GM03348 (cell line): Measurements from ENCODE around the gene STK17B.
"Not testable (repeated sequence)": the region's sequence is repeated elsewhere in the genome, so short reads cannot be mapped to it uniquely, and the experiment has no call there.

ENCODE experiments used
- DNase-seq: peaks from one replicate; pipeline ENCODE4 v3.0.0; 2012; ENCODE audit warnings: low spot score

Gene STK17B

DNA sequence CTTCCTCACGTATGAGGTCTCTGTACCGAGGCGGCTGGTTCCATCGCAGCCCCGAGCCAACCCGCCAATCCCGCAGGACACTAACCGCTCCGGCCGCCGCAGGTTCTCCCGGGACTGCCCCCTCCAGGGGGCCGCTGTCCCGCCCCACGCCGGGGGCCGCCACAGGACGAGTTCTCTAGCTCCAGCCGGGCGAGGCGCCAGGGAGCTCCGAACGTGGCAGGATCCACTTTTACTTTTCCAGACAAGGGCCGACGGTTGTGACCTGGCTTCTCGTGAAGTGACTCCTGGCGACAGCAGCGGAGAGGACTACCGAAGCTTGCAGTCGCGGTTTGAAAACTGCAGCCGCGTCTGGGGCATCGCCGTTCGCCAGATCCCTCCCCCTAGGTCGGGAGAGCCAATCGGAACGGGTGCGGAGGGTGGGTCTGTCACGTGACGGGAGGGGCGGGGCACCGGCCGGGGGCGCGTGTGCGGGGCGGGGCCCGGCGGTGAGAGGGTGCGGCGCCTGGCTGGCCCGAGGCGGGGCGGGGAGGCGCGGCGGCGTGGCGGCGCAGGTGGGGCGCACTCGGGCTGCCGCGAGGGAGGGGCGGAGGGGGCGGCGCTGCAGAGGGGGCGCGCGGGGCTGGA is at the start of gene STK17B:
Gene STK17B, minus strand, starts transcription at position 331 of the 624 bp plus-strand sequence. CDS start 8,195 bp downstream, outside the sequence.
- peak; percentile 99 for DNase-seq

DNA sequence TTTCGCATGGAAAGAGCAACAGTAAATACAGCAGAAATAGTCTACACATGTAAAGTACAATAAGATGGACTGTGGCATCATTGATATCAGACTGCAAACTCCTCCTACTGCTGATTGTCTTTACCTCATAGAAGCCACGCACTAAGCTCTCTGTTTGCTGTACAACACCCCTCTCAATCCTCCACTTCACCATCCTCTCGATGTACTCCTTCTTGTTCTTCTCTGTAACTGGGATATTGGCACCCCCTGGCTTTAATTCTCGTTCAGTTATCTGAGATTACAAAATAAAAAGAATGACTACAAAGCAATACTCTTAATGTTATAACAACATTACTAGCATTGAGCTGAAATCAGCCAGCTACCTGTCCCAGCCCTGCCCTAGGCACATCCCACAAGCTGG is 49.3 kb upstream of the STK17B start:
- DNase-seq: no peak

DNA sequence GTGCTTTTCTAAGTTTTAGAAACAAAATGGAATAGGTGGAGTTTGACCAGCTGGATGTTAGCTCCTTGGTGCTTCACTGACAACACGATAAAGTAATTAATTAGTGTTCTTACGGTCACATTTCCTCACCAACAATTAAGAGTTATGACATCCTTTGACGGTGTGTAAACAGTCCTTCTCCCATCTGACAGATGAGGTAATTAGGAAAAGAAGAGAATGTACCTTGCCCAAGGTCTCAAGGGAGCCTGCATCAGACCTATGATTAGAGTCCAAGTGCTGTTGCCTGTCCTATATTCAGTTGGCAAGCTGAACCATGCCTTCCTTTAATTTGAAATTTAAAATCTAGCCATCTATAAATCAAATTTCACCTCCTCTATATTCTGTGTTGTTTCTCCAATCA is 48.3 kb upstream of the STK17B start:
- DNase-seq: no peak

DNA sequence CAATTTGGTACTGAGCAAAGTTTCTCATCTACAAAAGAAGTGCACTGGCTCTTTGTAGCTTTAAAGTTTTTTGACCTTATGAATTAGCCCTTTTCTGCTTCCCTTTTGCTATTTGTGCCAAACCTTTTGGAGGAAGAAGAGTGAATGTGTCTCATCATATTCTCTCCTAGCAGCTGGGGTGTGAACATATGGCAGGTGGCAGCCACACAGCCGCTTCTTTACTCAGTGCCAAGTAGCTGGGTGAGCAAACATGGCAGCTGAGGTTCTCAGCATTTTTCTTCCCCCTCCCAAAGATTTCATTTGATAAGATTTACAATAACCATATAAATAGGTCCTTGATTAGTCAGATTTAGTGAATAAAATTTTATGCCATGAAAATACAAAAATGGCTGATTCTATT is 46.7 kb upstream of the STK17B start:
- no peak for DNase-seq

DNA sequence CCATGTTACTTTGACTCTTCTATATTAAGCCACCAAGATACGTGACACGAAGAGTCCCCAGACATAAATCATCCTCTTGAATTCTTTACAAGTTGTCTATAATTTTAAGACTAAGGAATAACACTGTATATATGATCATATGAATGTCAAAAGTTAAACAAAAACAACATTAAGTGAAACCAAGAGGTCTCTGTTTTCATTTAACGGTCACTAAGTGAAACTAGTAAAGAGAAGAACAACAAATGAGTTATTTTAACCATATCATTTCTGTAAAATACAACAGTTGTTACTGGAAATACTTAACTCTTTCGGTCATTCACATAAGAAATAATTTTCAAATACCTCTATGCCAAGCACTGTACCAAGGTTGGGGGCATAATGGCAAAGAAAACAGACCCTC is 45.7 kb upstream of the STK17B start:
- no peak for DNase-seq

DNA sequence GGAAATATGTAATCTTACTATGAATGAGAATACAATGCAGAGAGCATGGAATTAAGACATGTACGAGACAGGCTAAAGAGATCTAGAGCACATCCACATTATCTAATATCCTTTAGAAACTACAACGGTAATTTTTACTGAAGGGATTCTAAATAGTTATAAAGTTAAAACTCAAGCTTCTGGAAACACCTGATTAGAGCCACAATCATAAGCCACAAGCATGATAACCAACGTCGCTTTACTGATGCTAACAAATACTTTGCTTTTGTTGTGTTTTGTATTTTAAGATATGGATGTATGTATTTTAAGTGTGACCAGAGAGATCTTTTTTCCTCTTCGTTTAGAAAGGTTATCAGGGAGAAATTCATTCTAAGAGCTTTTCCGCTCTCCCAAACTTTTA is 44.0 kb upstream of the STK17B start:
- no peak for DNase-seq

DNA sequence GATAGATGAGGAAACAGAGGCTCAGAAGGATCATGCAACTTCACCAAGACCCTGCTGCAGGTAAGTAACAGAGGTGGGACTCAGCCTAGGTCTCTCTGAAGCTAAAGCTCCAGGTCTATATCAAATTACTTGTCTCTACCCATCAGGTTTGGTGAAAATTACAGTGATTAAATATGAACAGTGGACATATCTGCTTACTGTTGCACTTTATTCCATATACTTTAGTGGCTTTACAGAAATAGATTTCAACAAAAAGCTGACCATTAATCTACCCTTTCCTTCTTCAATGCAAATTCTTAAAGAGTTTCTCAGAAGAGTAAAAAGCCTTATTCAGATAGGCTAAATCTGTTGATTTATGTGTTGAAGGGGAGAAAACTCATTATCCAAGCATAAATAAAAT is 42.8 kb upstream of the STK17B start:
- no peak for DNase-seq

DNA sequence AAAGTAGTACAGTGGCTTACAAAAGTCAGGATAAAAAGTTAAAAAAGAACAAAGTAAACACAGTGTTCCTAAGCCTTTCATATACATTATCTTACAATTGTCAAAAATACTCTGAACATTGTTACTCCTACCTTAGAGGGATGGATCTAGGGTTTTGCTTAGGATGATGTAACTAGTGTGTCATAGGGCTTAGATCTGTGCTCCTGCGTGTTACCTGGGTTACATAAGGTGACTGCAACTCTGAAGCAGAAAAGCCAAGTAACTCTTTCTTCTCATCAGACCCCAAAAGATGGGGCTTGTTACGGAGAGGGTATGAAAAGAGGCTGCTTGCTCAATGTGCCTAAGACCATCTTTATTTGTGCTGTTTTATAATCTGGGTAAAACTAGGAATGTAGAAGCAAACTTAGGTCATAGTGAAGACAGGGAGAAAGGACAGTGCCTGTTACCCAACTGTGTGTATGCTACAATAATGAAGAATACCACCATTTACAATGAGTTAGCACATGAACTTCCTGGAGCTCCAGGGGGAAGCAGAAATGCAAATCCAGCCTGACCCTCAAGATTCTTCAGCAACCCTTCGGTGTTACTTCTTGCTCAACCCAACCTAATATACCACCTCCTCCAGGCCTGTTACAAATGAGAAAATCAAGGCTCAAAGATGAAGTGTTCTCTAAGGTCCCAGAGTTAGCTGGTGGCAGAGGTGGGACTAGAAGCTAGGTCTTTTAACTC is 42.0 kb upstream of the STK17B start:
- DNase-seq: no peak

DNA sequence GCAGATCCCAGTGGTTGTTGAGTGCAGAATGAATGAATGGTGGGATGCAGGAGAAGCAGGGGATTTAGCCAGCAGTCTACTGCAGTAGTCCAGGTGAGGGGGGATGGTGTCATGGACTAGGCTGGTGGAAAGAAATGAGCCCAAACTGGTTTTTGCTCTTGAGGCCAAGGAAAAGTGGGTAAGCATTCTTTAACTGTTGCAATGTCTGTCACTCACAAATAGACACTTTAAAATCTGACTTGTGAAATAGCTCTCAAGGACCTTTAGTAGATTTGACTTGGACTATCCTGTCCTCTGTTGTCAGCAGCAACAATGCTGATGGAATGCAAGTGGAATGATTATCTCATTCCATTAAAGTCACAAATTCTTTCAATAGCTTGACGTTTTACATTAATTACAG is 37.5 kb upstream of the STK17B start:
- peak; percentile 40 for DNase-seq

DNA sequence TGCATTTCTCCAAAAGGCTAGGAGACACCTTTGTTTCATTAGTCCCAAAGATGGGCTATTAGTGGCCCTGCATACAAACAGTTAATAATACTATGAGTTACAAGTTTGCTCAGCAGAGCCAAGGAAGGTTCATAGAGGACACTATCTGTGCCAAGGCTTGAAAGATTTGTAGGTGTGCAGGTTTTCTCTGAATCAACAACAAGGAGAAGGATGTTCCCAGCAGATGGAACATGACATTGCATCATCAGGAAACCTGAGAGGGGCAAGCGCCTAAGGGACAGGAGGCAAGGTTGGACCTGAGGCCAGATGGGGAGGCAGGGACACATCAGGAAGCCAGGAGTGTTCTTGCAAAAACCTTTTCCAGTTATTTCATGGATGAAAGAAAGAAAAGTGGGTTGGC is 35.4 kb upstream of the STK17B start:
- no peak for DNase-seq

DNA sequence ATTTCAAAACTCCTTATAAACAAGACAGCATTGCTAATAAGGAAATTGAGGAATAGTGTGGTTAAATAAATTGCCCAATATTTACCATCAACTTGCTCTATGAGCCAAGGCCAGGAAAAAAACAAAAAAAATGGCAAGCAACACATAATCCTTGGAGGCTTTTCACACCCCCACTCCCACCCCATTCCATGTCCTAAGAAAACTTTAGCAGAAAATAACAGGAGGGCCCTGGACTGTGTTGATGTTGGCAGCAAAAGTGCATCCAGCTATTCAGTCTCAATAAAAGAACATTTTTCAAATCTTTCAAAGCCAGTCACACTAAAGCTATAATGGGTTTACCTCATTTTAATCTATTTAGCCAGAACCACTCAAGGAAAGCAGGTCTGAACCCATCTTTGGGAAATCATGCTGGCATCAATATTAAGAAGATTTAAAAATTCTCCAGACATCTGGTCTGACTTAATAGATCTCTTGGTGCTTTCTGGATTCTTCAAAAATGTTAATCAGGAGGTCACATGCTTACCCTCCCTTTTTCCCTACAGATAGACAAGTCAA is 34.6 kb upstream of the STK17B start:
- peak; percentile 56 for DNase-seq

DNA sequence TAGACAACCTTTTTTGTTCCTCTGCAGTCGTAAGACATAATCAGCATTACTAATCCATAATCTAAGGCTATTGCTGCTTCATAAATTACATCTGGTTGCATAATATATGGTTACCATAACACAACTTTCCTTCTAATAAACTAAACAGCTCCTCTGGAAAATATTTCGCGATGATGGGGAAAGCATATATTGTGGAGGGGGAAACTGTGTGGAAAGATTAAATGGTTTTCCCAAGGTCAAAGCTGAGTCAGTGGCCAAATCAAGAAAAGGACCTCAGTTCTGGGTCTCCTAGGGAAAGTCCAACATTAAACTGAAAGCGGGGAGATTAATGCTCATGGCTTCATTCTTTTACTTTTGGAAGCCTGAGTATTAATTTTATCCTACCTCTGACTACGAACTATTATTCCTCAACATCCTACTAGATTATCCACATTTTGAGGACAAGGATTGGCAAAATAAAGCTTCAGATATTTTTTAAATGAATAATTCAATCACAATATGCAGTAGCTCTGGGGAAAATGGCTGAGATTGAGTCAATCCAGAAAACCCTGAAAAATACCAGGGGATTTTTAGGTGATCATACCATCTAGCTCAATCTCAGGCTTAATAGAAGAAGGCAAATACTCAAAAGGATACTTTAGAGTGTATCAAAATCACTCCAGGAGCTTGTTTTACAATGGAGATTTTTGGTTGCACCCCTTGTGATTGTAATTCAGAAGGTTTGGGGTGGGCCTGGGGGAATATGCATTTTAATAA is 33.8 kb upstream of the STK17B start:
- no peak for DNase-seq

DNA sequence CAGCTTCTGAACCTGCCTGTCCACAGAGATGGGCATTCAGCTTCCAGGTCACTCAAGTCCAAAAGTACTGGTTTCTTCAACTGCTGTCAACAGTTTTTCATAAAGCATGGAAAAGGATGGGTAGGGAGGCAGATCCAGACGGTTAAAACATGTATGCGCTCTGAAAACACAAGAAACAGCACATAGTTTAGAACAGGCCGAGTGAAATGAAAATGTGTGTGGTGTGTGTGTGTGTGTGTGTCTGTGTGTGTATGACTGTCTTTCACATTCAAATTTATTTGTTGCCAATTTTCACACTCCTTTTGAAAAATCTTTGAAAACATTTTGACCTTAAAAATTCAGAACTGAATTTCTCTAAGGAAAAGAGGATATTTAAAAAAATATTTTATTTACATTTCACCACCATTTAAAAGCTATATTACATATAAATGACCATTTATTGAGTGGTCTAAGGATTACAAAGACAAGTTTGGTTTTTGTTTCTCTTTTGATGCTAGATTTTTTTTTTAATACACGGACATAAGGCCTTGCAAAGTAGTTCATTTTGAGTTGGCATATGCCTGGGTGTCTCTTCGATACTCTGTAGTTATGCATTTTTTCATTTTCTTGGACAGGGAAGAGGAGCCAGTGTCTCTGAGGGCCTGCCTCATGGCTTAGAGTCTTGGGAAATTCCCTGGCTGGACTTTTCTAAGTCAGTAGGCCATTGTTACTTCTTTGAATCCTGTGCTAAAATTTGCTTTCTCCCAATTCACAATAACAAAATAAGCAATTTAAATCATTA is 30.0 kb upstream of the STK17B start:
- DNase-seq: no peak

DNA sequence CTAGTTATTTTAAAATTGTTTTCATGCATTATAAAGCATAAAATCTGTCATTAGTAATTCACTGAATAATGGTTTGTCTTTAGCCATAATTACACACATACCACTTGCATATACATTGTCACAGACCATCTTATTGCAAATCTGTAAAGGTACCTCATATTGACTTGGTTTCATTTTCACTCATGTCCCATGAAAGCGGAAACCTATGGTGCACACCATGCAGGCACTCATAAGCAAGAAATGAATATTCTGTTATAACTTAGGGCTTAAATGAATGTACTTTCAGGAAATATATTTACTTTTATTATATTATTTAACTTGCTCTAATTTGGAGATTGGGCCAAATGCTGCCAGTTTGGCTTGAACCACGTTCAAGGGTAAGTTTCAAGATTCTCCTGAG is 29.2 kb upstream of the STK17B start:
- no peak for DNase-seq

DNA sequence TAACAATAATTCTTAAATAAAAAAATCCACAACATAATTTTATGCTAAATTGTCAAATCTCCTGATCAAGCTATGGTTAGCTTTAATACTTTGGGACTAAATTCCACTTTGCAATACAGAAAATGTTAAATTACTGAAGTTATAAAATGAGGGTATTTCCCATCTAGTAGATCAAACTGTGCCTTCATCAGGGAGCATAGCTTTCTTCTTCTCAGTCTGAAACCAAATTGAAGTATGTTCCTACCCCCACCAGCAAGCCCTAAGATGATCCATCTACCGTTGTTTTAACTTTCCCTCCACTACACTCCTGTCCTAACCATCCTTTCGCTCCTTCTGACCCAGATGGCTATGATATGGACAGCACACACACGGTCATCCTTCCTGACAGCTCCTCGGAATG is 24.4 kb upstream of the STK17B start:
- DNase-seq: no peak

DNA sequence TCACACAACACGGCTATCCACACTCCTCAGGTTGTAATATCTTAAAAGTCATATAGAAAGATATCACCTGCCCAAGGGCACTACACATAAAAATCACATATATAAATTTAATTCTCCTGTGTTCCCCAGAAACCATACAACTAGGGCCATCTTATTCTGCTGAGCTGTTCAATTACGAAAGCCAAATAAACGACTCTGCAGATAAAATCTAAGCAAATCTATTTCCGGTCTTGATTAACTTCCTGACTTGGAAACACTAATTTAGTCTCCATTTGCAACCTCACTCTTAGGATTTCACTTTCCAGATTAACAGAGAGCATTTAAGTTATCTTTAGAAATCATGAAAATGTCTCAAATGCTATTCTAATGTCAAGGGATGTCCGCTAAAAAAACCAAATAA is 23.9 kb upstream of the STK17B start:
- DNase-seq: no peak

DNA sequence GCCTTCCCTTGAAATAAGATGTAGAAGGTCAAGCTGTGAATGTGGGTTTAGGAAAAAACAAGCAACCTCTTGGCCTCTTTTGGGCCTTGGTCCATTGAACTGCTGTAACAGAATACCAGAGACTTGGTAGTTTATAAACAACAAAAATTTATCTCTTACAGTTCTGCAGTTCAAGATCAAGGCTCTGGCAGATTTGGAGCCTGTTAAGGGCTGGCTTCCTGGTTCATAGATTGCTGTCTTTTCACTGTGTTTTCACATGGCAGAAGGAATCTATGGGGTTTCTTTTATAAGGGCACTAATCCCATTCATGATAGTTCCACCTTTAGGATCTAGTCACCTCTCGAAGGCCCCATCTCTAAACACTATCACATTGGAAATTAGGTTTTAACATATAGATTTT is 20.2 kb upstream of the STK17B start:
- no peak for DNase-seq

DNA sequence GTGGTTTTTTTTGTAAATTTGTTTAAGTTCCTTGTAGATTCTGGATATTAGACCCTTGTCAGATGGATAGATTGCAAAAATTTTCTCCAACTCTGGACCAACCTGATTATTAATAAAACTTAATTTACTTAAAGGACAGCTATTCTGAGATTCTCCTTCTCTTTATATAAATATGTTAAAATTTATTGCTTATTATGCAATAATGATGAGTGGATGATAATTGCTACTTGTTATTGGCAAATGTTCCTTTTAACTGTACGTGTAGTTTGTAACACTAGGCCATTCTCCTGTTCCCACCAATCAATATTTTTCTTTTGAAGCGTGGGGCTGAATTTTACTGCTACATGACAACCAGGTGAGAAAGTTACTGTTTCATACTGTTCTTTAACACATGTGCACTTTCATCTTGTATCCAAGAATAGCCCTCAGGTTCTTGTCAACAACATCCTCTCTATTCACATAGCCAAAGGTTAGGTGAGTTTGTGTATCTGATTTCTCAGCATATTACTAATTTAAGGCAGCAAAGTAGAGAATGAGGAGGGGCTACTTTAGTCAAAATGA is 16.6 kb upstream of the STK17B start:
- no peak for DNase-seq

DNA sequence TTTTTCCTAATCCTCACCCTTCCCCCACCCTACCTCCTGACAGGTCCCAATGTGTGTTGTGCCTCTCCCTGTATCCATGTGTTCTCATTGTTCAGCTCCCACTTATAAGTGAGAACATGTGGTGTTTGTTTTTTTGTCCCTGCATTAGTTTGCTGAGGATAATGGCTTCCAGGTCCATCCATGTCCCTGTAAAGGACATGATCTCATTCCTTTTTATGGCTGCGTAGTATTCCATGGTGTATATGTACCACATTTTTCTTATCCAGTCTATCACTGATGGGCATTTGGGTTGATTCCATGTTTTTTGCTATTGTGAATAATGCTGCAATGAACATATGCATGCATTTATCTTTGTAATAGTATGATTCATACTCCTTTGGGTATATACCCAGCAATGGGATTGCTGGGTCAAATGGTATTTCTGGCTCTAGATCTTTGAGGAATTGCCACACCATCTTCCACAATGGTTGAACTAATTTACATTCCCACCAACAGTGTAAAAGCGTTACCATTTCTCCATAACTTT is 15.9 kb upstream of the STK17B start:
- not testable (repeated sequence) for DNase-seq

DNA sequence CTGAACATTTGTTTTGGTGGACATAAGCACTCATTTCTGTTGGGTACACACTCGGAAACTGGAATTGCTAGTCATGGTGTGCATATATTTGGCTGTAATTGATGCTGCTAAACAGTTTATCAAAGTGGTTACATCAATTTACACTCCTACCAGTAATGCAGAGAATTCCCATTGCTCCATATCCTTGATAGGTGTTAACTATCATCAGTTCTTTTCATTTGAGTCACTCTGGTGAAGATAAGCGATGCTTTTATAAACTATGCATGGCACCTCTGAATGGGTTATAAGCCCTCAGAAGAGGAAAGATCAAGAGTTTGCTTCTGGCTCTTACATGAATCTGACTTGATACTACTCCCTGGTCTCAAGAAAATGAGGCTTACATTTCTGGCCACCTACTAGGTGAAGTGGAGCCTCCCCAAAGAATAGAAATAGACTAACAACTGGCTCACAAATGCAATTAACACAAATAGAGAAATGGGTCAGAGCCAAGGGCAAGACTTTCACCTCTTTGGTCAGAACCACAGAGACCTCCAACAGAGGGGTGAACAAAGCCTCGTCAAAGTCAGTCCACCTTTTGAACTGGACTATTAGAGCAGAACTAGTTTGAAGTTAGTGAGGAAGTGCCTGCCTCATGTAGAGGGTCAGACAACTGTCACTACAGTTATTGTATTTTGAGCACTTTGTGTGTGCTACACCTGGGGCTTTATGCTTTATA is 15.0 kb upstream of the STK17B start:
- no peak for DNase-seq

DNA sequence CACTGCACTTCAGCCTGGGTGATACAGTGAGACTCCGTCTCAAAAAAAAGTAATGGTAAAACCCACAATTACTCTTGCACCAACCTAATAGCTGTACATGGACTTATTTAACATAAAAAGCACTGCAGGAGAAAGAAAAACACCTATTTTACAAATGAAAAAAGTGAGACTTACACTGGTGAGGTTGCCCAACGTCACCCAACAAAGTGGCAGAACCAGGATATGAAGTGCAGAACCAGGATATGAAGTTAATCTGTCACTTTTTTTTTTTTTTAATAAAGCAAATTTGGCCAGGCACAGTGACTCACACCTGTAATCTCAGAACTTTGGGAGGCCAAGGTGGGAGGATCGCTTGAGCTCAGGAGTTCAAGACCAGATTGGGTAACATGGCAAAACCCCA is 13.5 kb upstream of the STK17B start:
- DNase-seq: no peak
